T-helper 1 cell treated with Interleukin-12 subunit alpha and Interleukin-12 subunit beta and Interleukin-4 antibody, amounts not matched to agents 30 ng/mL and 1 ng/mL, for 36 hours (primary cell): ENCODE measurements around the gene PCP4L1. TPM values are rescaled to one million over a fixed set of nuclear protein-coding genes. Genes with fewer than 3 reads are reported as not detected.

Experiments
- intact Hi-C: fragments of 100-400 bp; cut with micrococcal nuclease; formaldehyde crosslinking; loops from one replicate; pipeline ENCODE4 v1.15.1; 2024
- total RNA-seq: library from RNA; stranded (reverse); gene quantifications from 2 replicates; pipeline ENCODE4 v1.2.3, GENCODE V29; 2022

The PCP4L1 gene
- 0.15 and 0.29 TPM in 2 replicates for total RNA-seq

DNA sequence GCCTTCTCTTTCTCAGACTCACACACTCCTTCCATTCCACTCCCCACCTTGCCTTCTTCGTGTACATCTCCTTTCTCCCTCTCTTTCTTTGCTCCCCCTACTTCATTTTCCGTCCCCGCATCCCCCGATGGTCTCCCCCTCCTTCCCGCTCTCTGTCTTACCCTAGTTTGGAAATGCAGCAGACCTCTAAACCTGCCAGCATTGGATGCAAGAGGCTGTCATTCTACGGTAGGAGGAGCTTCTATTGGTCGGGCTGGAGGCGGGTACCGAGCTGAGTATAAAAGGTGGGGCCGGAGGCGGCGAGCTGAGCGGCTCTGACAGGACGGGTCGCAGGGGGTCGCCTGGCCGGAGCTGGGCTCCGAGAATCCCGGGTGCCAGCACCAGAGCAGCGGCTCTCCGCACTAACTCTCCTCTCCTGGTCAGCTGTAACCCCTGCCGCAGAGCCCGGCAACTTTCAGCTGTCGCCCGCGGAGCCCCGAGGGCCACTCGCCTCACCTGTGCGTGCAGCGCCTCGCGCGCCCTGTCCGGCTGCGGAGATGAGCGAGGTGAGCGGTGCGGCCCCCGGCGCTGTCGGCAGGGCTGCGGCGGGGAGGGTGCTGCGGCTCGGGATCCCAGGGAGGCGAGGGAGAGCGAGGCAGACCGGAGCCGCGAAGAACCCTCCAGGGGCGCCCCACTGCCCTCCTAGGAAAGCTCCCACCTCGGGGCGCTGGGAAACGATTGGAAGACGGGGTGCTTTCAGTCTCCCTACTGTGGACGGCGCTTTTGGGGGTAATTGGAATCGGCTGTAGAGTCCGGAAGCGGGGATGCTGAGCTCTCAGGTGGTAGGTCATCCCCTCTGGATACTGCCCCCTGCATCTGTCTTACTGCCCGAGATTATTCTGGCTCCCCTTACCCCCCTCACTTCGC, at the start of gene PCP4L1:
Gene PCP4L1, plus strand, starts transcription at position 307 of the 906 bp plus-strand sequence. Its CDS starts 230 bp downstream, at position 537.
- intact Hi-C loops, result loop anchor here (1.0 kb wide), 1 partner anchor 31 kb away; no protein-coding TSS in a partner anchor

DNA sequence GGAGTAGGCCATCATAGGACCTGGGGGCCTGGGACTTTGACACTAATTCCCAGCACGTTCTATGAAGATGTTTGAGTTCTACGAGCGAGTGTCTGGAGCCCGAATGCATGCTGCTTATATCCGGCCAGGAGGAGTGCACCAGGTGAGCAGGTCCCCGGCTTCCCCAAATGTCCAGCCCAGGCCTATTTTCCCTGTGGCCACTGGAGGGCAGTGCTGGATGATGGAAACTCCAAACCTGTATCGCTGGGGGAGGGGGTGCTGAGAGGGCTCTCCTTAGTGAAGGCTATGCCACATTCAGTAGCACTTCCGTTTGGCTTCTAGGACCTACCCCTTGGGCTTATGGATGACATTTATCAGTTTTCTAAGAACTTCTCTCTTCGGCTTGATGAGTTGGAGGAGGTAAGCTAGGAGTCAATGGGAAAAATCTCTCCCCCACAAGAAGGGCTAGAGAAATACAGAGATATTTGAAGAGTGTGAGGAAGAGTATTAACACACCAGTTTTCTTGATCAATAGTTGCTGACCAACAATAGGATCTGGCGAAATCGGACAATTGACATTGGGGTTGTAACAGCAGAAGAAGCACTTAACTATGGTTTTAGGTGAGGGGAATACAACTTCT, 48.6 kb upstream of the PCP4L1 start:
- intact Hi-C loops, result loop anchor here (1.0 to 2.0 kb wide), 2 partner anchors 15 to 17 kb away; no protein-coding TSS in a partner anchor

GRCh38 chr1:161214369-161214768, 44.2 kb upstream of the PCP4L1 start:
- intact Hi-C loops, result no loop called here

GRCh38 chr1:161215076-161215475, 43.5 kb upstream of the PCP4L1 start, which contains the start of gene FCER1G:
TSS of gene FCER1G (plus strand) at chr1:161215295. CDS start at chr1:161215322, 27 bp downstream.
- intact Hi-C loops, result no loop called here

- intact Hi-C loops, result no loop called here
Observed at GRCh38 chr1:161216945-161217712, 41.4 kb upstream of the PCP4L1 start.

- intact Hi-C loops, result no loop called here
Observed at GRCh38 chr1:161217831-161218230, 40.7 kb upstream of the PCP4L1 start.

DNA sequence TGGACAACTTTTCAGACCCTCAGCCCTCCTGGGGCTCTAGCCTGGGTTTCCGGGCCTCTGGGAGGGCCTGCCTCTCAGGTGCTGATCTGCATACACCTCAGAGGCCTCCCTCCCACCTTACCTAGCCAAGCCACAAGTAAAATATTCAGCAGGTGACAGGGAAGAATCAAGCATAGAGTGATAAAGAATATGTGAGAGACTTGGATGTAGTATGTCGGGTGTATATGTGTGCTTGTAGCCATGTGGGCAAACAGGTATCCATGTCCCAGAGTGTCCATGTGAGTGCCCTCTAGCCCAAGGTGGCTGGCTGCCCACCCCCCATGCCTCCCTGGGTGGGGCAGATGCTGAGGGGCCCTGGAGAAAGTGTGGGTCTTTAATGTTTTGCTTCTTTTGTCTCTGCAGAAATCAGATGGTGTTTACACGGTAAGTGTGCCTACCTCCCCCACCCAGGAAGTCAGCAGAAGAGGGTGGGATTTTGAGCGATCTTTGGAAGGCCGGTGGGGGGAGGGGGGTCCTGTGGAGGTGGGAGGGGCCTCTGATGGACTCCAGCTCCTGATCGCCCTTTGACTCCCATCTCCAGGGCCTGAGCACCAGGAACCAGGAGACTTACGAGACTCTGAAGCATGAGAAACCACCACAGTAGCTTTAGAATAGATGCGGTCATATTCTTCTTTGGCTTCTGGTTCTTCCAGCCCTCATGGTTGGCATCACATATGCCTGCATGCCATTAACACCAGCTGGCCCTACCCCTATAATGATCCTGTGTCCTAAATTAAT, 40.1 kb upstream of the PCP4L1 start:
- intact Hi-C loops, result no loop called here

GRCh38 chr1:161219078-161219892, 39.3 kb upstream of the PCP4L1 start:
- intact Hi-C loops, result no loop called here

GRCh38 chr1:161220002-161220401, 38.5 kb upstream of the PCP4L1 start:
- intact Hi-C loops, result loop anchor here (10.0 kb wide), 1 partner anchor 315 kb away; no protein-coding TSS in a partner anchor

DNA sequence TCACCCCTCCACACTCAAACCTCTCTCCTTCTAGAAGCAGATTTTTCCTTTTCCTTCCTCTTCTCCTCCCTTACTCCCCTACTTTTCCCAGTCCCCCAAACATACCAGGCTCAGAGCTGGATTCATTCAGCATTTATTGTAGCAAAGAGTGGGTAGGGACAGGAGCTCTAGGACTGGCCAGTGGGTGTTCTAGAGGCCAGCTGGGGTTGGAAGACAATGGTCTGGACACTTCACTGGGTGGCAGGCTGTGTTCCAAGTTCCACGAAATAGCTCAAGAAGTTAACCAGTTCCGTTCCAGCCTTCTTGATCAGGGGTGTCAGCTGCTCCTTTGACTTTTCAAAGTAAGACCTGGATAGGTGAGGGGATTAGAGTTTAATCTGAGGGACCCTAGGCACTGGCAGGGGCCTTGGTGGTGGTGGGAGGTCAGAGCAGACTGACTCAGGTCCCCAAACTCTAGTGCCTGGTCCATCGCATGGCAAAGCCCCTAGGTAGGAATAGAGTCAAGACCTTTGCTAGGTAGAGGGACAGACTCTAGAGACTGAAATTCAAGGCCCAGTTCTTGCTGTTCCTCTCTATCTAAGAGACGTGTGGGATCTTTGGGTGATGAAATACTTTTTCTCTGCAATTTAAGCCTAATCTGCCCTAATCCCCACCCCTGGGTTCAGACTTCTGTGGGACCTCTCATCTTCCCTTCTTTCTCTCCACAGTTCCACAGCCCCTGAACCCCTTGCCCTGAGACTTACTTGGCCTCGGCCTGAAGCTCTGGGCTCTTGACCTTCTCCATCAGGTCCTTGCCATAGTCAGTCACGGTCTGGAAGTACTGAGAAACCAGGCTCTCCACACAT, 36.1 kb upstream of the PCP4L1 start:
- intact Hi-C loops, result loop anchor here (10.0 kb wide), 1 partner anchor 312 kb away; no protein-coding TSS in a partner anchor

- intact Hi-C loops, result loop anchor here (2.0 to 10.0 kb wide), 2 partner anchors 311 to 961 kb away; partner anchors contain the start of gene DCAF8
Observed at GRCh38 chr1:161223805-161224694, 34.5 kb upstream of the PCP4L1 start.

- intact Hi-C loops, result loop anchor here (1.0 to 10.0 kb wide), 15 partner anchors 14 to 1127 kb away; partner anchors contain the start of genes B4GALT3, CD48, DCAF8 and IGSF8
Observed at GRCh38 chr1:161224695-161225087, 33.9 kb upstream of the PCP4L1 start.

DNA sequence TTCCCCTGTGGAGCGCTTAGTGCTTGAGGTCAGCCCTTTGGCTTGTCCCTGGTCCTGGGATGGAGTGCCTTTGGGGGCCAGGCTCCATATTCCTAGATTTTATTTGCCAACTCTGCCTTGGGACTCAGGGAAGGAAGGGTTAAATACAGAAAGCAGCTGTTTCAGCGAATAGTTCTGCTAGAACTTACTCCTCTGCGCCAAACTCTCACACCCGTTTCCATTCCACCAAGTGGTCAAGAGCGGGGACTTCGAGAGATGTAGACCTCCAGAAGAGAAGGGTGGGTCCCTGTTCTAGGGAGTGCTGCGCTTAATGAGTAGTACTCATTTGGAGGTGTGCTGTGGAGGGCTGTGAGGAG, 33.4 kb upstream of the PCP4L1 start:
- intact Hi-C loops, result loop anchor here (1.0 to 10.0 kb wide), 15 partner anchors 15 to 1128 kb away; partner anchors contain the start of genes B4GALT3, CD48, DCAF8 and IGSF8

- intact Hi-C loops, result loop anchor here (1.0 to 10.0 kb wide), 16 partner anchors 15 to 1128 kb away; partner anchors contain the start of genes B4GALT3, CD48, DCAF8 and IGSF8
Observed at GRCh38 chr1:161225534-161226319, 32.8 kb upstream of the PCP4L1 start, which contains the start of gene TOMM40L. TSS of gene TOMM40L (plus strand) at chr1:161226060. CDS start at chr1:161226490, 430 bp downstream.

- intact Hi-C loops, result loop anchor here (2.0 to 10.0 kb wide), 6 partner anchors 164 to 1129 kb away; partner anchors contain the start of genes CD48, IGSF8 and USF1
Observed at GRCh38 chr1:161226320-161226711, 32.2 kb upstream of the PCP4L1 start.

DNA sequence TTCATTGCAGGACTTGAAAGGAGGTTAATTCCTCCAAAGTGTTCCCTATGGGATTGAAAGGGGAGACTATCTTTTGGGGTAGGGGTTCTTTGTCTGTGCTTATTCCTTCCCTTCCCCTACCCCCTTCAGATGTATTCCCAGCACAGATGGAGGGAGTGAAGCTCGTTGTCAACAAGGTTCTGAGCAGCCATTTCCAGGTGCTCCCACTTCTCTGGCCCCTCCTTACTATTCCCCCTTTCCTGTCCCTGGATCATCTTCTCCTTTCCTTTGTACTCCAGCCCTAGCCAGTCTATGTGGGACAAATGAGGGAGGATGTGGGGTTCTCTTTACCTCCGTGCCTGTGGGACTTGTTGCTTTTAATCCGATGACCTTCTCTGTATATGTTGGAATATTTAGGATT, 31.8 kb upstream of the PCP4L1 start:
- intact Hi-C loops, result loop anchor here (1.0 to 10.0 kb wide), 11 partner anchors 32 to 1129 kb away; partner anchors contain the start of genes CD48, DEDD, IGSF8 and PCP4L1
